ENCODE measurements around the gene CNOT4.

CNOT4 gene

GRCh38 chr7:135397689-135398088 is 112.2 kb downstream of the CNOT4 start:
- no peak for DNase-seq (ENCODE audit: low read depth)

- DNase-seq (ENCODE audit: low read depth): no peak
Measured at GRCh38 chr7:135392701-135393100, 117.2 kb downstream of the CNOT4 start.

GRCh38 chr7:135391514-135391913 is 118.4 kb downstream of the CNOT4 start:
- no peak for DNase-seq (ENCODE audit: low read depth)

GRCh38 chr7:135390829-135391228 is 119.1 kb downstream of the CNOT4 start:
- no peak for DNase-seq (ENCODE audit: low read depth)

- DNase-seq (ENCODE audit: low read depth): no peak
Measured at GRCh38 chr7:135389971-135390370, 119.9 kb downstream of the CNOT4 start.

- no peak for DNase-seq (ENCODE audit: low read depth)
Measured at GRCh38 chr7:135388616-135389015, 121.3 kb downstream of the CNOT4 start.

- no peak for DNase-seq (ENCODE audit: low read depth)
Measured at GRCh38 chr7:135386776-135387175, 123.1 kb downstream of the CNOT4 start.

GRCh38 chr7:135386181-135386580 is 123.7 kb downstream of the CNOT4 start:
- no peak for DNase-seq (ENCODE audit: low read depth)

- no peak for DNase-seq (ENCODE audit: low read depth)
Measured at GRCh38 chr7:135385209-135385608, 124.7 kb downstream of the CNOT4 start.

- no peak for DNase-seq (ENCODE audit: low read depth)
Measured at GRCh38 chr7:135383525-135384175, 126.3 kb downstream of the CNOT4 start.

- DNase-seq (ENCODE audit: low read depth): no peak
Measured at GRCh38 chr7:135382173-135382572, 127.7 kb downstream of the CNOT4 start.

- no peak for DNase-seq (ENCODE audit: low read depth)
Measured at GRCh38 chr7:135381369-135381768, 128.5 kb downstream of the CNOT4 start.

- no peak for DNase-seq (ENCODE audit: low read depth)
Measured at GRCh38 chr7:135380351-135380750, 129.6 kb downstream of the CNOT4 start.

GRCh38 chr7:135377171-135377570 is 132.7 kb downstream of the CNOT4 start:
- DNase-seq (ENCODE audit: low read depth): no peak

GRCh38 chr7:135375908-135376699 is 133.8 kb downstream of the CNOT4 start:
- no peak for DNase-seq (ENCODE audit: low read depth)

- no peak for DNase-seq (ENCODE audit: low read depth)
Measured at GRCh38 chr7:135374736-135375135, 135.2 kb downstream of the CNOT4 start.

GRCh38 chr7:135372222-135372621 is 137.7 kb downstream of the CNOT4 start:
- no peak for DNase-seq (ENCODE audit: low read depth)

- no peak for DNase-seq (ENCODE audit: low read depth)
Measured at GRCh38 chr7:135370656-135371055, 139.2 kb downstream of the CNOT4 start.

GRCh38 chr7:135369405-135369804 is 140.5 kb downstream of the CNOT4 start:
- no peak for DNase-seq (ENCODE audit: low read depth)

- DNase-seq (ENCODE audit: low read depth): no peak
Measured at GRCh38 chr7:135368416-135369186, 141.3 kb downstream of the CNOT4 start.

GRCh38 chr7:135366843-135367508 is 142.9 kb downstream of the CNOT4 start:
- no peak for DNase-seq (ENCODE audit: low read depth)

- DNase-seq (ENCODE audit: low read depth): no peak
Measured at GRCh38 chr7:135365721-135366120, 144.2 kb downstream of the CNOT4 start.

All from GM04503 (cell line).